HuH-7.5 (cell line): ENCODE measurements around the gene AMBRA1.
A peak's percentile ranks its signal among the peaks of the same experiment; 100 is the strongest.

Experiments used
- DNase-seq: peaks from one replicate; pipeline ENCODE4 v3.0.0; 2011; ENCODE audit warnings: low spot score

AMBRA1 gene

GRCh38 chr11:46367244-46367915 lies 226.4 kb downstream of the AMBRA1 start:
- DNase-seq, result peak; percentile 46

- no peak for DNase-seq
Measured at GRCh38 chr11:46366661-46367161, 227.1 kb downstream of the AMBRA1 start.

- DNase-seq, result no peak
Measured at GRCh38 chr11:46366260-46366659, 227.6 kb downstream of the AMBRA1 start.

GRCh38 chr11:46364791-46365190 lies 229.0 kb downstream of the AMBRA1 start:
- DNase-seq, result no peak

GRCh38 chr11:46364056-46364455 lies 229.8 kb downstream of the AMBRA1 start:
- DNase-seq, result no peak

GRCh38 chr11:46363455-46364005 lies 230.3 kb downstream of the AMBRA1 start:
- peak; percentile 40 for DNase-seq

GRCh38 chr11:46363031-46363407 lies 230.8 kb downstream of the AMBRA1 start:
- DNase-seq, result no peak

- no peak for DNase-seq
Measured at GRCh38 chr11:46362156-46363030, 231.4 kb downstream of the AMBRA1 start.

- DNase-seq, result no peak
Measured at GRCh38 chr11:46361283-46362155, 232.3 kb downstream of the AMBRA1 start.

- DNase-seq, result no peak
Measured at GRCh38 chr11:46360878-46361277, 232.9 kb downstream of the AMBRA1 start.

- no peak for DNase-seq
Measured at GRCh38 chr11:46359953-46360352, 233.9 kb downstream of the AMBRA1 start.

- DNase-seq, result no peak
Measured at GRCh38 chr11:46357483-46357936, 236.3 kb downstream of the AMBRA1 start.

GRCh38 chr11:46356924-46357482 lies 236.8 kb downstream of the AMBRA1 start:
- no peak for DNase-seq

- DNase-seq, result no peak
Measured at GRCh38 chr11:46353698-46354097, 240.1 kb downstream of the AMBRA1 start.

- no peak for DNase-seq
Measured at GRCh38 chr11:46352063-46352841, 241.6 kb downstream of the AMBRA1 start.

- no peak for DNase-seq
Measured at GRCh38 chr11:46351606-46352005, 242.2 kb downstream of the AMBRA1 start.

- DNase-seq, result no peak
Measured at GRCh38 chr11:46351148-46351547, 242.7 kb downstream of the AMBRA1 start.

GRCh38 chr11:46350695-46351094 lies 243.1 kb downstream of the AMBRA1 start:
- no peak for DNase-seq

GRCh38 chr11:46348566-46349401 lies 245.0 kb downstream of the AMBRA1 start:
- DNase-seq, result no peak
